GM12891 (cell line): ENCODE results near the gene GLIS1.

ENCODE experiments used
- PAX5 ChIP-seq: IDR thresholded peaks from 2 replicates; pipeline ENCODE4 v1.6.1; 2011; ENCODE audit warnings: low read length, moderate library complexity, mild to moderate bottlenecking; ENCODE audit not compliant: insufficient read depth, severe bottlenecking
- POLR2A ChIP-seq: IDR thresholded peaks from 2 replicates; pipeline ENCODE4 v1.6.1; 2011; ENCODE audit warnings: low read depth, low read length, control low read depth
- SPI1 ChIP-seq: IDR thresholded peaks from 2 replicates; pipeline ENCODE4 v1.6.1; 2011; ENCODE audit warnings: low read depth, low read length, control low read depth

DNA sequence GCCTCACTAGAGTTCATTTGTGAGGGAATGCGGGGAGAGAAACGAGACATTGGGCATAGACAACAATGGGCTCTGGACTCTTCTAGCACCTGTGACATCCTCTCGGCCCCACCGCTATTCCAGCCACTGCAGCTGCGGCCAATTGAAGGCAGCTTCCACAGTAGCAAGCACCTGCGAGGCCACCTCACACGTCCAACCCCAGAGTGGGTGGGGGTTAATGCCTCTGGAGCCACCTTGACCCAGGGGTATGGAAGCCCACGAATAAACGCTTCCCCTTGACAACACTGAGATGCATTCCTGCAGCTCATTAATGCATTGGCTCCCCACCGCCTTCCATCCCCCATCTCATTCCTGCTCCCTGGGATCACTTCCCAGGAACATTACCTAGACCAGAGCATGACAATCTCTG is 104.4 kb downstream of the GLIS1 start:
- no peak for TF ChIP-seq SPI1
- no peak for TF ChIP-seq POLR2A
- TF ChIP-seq PAX5 = no peak
